ENCODE data around the gene TFAP2E.

TFAP2E gene

DNA sequence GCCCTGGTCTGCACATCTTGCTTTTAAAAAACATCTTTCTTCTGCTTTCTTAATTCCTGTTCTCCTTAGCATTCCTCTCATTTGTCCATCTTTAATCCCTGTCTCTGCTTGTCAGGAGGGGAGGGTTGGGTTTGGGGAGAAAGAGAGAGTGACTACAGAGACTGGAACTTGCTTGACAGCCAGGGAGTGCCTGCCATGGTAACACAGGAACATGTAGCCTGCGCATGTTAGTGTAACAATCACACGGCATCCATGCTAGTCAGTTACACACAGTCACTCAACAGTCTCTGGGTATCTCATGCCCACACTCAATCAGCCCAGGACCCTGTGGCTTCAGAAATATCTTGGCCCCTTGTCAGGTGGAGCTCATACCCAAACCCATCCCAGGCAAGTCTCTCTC is 818 bp upstream of the TFAP2E start:
- TF ChIP-seq SNAI2 (CRISPR knock-in tag; IDR thresholded peaks at IDR 0.05): no peak
- no peak for TF ChIP-seq ISL1 (CRISPR knock-in tag; IDR thresholded peaks at IDR 0.05)
- TF ChIP-seq ZFP30 (CRISPR knock-in tag; IDR thresholded peaks at IDR 0.05): no peak
- TF ChIP-seq ARNTL (CRISPR knock-in tag; IDR thresholded peaks at IDR 0.05; ENCODE audit: borderline replicate concordance, low read depth): no peak
- TF ChIP-seq ZNF8 (CRISPR knock-in tag; IDR thresholded peaks at IDR 0.05): no peak
- TF ChIP-seq ESRRG (CRISPR knock-in tag; IDR thresholded peaks at IDR 0.05): no peak
- TF ChIP-seq CSDC2 (CRISPR knock-in tag; IDR thresholded peaks at IDR 0.05): no peak
- TF ChIP-seq BACH2 (CRISPR knock-in tag; IDR thresholded peaks at IDR 0.05; ENCODE audit: borderline replicate concordance): no peak
- no peak for TF ChIP-seq OSR1 (CRISPR knock-in tag; IDR thresholded peaks at IDR 0.05)
- TF ChIP-seq GLIS3 (CRISPR knock-in tag; IDR thresholded peaks at IDR 0.05): no peak
- TF ChIP-seq RARB (CRISPR knock-in tag; IDR thresholded peaks at IDR 0.05): no peak
- TF ChIP-seq ZFP3 (CRISPR knock-in tag; IDR thresholded peaks at IDR 0.05): no peak
- TF ChIP-seq PPARA (CRISPR knock-in tag; IDR thresholded peaks at IDR 0.05; ENCODE audit: borderline replicate concordance): no peak
- no peak for ATAC-seq

- no peak for ATAC-seq
- TF ChIP-seq, protein P1, sequence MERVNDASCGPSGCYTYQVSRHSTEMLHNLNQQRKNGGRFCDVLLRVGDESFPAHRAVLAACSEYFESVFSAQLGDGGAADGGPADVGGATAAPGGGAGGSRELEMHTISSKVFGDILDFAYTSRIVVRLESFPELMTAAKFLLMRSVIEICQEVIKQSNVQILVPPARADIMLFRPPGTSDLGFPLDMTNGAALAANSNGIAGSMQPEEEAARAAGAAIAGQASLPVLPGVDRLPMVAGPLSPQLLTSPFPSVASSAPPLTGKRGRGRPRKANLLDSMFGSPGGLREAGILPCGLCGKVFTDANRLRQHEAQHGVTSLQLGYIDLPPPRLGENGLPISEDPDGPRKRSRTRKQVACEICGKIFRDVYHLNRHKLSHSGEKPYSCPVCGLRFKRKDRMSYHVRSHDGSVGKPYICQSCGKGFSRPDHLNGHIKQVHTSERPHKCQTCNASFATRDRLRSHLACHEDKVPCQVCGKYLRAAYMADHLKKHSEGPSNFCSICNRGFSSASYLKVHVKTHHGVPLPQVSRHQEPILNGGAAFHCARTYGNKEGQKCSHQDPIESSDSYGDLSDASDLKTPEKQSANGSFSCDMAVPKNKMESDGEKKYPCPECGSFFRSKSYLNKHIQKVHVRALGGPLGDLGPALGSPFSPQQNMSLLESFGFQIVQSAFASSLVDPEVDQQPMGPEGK (CRISPR knock-in tag; IDR thresholded peaks at IDR 0.05; ENCODE audit: borderline replicate concordance): no peak
- TF ChIP-seq ESRRG (CRISPR knock-in tag; IDR thresholded peaks at IDR 0.05): no peak
- no peak for TF ChIP-seq SNAI2 (CRISPR knock-in tag; IDR thresholded peaks at IDR 0.05)
- no peak for TF ChIP-seq ZNF70 (CRISPR knock-in tag; IDR thresholded peaks at IDR 0.05)
- TF ChIP-seq ISL1 (CRISPR knock-in tag; IDR thresholded peaks at IDR 0.05): no peak
- TF ChIP-seq CSRNP3 (CRISPR knock-in tag; IDR thresholded peaks at IDR 0.05): no peak
- TF ChIP-seq ZFP30 (CRISPR knock-in tag; IDR thresholded peaks at IDR 0.05): no peak
- no peak for TF ChIP-seq ZC3H10 (CRISPR knock-in tag; IDR thresholded peaks at IDR 0.05)
- no peak for TF ChIP-seq CSDC2 (CRISPR knock-in tag; IDR thresholded peaks at IDR 0.05)
- TF ChIP-seq CREB5 (CRISPR knock-in tag; IDR thresholded peaks at IDR 0.05; ENCODE audit: low read depth): no peak
- TF ChIP-seq ZFP3 (CRISPR knock-in tag; IDR thresholded peaks at IDR 0.05): no peak
- TF ChIP-seq TOX (CRISPR knock-in tag; IDR thresholded peaks at IDR 0.05; ENCODE audit: borderline replicate concordance): no peak
- TF ChIP-seq BACH2 (CRISPR knock-in tag; IDR thresholded peaks at IDR 0.05; ENCODE audit: borderline replicate concordance): no peak
- TF ChIP-seq PPARA (CRISPR knock-in tag; IDR thresholded peaks at IDR 0.05; ENCODE audit: borderline replicate concordance): no peak
- no peak for TF ChIP-seq TSHZ2 (CRISPR knock-in tag; IDR thresholded peaks at IDR 0.05)
- TF ChIP-seq ZNF8 (CRISPR knock-in tag; IDR thresholded peaks at IDR 0.05): no peak
- no peak for TF ChIP-seq TCF4 (CRISPR knock-in tag; IDR thresholded peaks at IDR 0.05; ENCODE audit: borderline replicate concordance)
- TF ChIP-seq GLIS3 (CRISPR knock-in tag; IDR thresholded peaks at IDR 0.05): no peak
- no peak for TF ChIP-seq POU6F1 (CRISPR knock-in tag; IDR thresholded peaks at IDR 0.05; ENCODE audit: borderline replicate concordance, low read depth)
- no peak for TF ChIP-seq ARNTL (CRISPR knock-in tag; IDR thresholded peaks at IDR 0.05; ENCODE audit: borderline replicate concordance, low read depth)
Measured at GRCh38 chr1:35574125-35574654, 1.1 kb downstream of the TFAP2E start.

Measured in SK-N-SH treated with all-trans-retinoic acid at 6 μM for 48 hours (cell line).